Fibroblast of upper back skin (primary cell): ENCODE results near the gene LRRK1.

Experiments
- DNase-seq: peaks from one replicate; pipeline ENCODE4 v3.0.0-alpha.2; 2013

The LRRK1 gene

DNA sequence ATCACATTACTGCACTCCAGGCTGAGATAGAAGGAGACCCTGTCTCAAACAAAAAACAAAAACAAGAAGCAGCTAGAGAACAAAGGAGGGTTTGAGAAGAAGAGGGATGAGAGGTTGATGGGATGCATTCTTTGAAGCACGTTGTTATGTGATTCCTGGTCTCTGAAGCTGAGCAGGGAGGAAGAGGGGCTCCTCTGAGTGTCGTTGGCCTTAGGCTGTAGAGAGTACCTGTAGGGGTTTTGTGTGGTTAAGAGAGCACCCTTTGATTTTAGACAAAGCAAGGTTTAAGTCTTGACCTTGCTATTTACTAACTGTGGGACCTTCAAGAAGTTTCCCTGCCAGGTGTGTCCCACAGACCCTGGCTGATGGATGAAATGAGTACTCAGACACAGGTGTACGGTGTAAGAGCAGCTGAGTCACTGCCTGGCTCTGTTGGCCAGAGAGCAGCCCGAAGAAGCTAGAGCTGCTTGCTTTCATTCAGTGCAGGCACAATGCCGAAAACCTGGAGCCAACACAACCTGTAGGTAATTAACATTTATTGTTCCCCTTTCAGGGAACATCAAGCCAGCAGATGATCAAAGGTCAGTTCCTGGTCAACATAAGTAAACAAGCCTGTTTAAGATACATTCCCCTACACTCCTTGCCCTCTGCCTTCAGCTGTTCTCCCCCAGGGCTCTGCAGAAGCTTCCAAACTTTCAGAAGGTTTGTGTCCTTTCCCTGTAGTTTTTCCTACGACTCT, 67.2 kb downstream of the LRRK1 start:
- no peak for DNase-seq

DNA sequence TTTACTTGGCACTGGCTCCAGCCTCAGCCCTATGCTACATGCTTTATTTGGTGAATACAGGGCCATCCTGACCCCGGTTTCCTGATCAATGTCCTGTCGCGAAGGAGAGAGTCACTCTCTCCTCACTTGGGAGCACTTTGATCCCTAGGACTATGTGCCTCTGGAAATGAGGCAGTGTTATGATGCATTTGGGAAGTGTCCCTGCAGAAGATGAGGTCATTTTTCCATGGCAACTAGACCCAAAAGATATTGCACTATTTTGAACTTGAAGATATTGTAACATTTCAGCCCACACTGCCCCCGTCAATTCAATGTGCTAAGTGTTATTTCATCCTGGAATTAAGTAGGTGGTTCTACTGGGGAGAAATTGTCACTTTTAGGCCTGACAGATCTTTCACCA, 68.0 kb downstream of the LRRK1 start:
- DNase-seq: no peak

DNA sequence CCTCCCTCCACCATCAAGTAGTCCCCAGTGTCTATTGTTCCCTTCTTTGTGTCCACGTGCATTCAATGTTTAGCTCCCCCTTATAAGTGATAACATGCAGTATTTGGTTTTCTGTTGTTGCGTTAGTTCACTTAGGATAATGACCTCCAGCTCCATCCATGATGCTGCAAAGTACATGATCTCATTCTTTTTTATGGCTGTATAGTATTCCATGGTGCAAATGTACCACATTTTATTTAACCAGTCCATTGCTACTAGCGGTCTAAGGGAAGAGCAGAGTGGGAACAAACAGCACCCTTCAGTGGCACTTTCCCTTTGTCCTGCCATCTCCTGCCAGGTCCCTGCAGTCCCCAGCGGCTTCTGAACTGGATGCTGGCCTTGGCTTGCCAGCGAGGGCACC, 69.1 kb downstream of the LRRK1 start:
- no peak for DNase-seq

DNA sequence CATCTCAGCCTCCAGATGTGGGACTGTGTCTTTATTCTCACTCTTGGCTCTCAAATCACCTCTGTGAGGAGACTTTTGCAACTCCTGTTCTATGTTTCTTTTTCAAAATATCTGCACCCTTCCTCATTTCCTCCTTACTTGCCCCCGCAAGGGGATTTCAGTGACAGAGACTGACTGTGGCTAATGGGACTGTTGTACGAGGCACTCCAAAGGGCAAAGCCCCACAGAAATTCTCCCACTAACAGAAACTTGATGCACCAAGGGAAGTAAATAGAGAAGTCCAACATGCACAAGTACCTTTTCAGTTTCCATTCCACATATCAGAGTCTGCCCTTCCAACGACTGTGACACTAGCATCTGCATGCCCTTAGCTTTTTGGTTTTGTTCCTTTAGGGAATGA, 69.7 kb downstream of the LRRK1 start:
- no peak for DNase-seq

DNA sequence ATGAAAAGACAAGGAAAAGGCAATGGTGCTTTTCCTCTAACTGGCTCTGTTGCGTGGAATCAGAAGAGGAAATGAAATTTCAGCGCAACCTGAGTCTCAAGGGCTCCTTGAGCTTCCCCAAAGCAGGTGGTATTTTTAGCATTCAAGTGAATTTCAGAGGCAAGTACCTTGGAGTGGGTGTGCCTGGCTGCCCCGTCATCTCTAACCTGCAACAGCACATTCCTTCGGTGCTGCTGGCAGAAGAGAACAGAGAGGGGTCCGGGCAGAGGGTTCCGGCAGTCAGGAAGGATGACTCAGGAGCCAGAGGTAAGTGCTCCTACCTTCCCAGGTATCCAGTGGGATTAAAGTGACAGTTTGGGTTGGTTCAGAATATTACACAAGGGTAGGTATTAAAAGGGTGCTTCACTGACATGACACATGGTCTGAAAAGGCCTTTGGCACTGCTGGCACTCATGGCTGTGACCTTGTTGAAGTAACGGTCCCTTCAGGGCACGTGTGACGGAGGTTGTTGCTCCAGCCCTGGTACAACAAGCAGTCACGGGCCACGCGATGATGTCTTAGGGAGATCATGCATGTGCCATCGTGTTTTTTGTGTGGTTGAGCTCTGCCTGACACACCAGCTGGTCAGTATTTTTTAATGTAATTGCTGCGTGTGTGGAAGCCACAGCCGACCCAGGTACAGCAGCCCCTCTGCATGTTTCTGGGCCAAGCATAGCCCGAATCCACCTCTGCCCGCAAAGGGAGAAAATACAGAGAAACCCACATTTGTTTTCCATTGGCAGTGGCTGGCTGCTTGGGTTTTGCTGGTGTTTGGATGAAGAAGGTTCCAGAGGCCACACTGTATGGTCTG, 75.7 kb downstream of the LRRK1 start:
- no peak for DNase-seq

DNA sequence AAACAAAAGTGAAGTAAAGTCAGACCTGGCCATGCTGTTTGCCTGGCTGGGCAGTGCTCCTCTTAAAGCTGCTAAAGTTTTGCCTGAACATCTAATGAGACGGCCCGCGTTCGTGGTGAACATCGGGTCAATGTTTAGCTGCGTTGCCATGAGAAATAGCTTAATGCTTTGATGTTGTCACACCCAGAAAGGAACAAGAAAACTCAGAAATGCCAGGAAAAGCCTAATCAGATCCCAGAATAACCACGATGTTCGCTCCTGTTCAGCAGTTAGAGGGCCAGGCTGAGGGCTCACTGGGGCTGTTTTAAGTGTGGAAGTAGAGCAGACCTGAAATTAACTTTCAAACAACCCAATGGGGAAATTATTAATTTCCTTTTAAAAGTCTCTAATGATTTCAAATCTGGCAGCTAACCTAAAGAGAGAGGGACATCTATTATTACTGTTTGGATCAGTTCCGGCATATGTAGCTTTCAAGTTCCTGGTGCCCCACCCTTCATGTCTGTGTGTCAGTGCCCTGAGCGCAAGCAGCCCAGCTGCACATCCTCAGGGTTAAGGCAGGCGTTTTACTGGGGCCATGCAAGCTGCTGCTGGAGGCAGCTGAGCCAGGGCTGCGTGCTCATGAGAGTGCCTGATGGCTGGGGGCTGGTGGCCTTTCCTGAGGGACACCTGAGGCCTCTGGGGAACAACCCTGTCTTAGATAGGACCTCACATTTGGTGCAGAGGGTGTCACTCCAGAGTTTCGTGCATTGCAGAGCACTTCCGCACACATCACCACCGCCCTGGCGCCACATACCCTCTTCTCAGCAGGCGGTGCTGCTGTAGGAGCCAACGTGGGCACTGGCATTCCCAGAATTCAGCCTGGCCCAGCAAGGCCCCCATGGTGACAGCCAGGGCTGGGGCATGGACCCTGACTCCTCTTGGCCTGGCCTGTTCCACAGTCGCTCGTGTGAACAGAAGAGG, 76.6 kb downstream of the LRRK1 start:
- no peak for DNase-seq

DNA sequence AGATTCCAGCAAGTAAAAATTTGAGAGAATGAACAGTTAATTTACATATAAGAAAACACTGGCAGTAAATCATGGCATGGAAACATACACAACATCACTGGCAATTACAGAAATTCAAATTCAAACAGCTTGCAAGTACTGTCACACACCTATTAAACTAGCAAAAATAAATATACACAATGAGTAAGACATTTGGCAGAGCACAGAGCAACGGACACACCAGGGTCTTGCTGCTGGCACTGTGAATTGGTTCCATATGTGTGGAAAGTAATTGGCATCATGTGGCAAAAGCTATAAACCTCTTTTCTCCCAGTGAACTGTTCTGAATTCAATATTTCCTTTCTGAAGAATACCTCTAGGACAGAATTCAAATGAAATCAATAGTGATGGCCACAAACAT, 78.3 kb downstream of the LRRK1 start:
- peak; percentile 7 for DNase-seq

DNA sequence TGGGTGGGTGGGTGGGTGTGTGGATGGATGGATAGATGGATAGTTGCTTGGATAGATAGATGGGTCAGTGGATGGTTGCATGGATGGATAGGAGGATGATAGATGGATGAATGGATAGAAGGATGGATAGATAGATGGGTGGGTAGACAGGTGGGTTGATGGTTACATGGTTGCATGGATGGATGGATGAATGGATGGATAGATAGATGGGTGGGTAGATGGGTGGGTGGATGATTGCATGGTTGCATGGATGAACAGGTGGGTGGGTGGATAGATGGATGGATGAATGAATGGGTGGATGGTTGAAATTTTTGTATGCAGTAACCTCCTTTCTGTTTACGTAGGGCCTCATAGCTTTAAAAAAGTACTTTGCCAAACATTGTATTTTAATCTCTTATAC, 79.5 kb downstream of the LRRK1 start:
- no peak for DNase-seq

DNA sequence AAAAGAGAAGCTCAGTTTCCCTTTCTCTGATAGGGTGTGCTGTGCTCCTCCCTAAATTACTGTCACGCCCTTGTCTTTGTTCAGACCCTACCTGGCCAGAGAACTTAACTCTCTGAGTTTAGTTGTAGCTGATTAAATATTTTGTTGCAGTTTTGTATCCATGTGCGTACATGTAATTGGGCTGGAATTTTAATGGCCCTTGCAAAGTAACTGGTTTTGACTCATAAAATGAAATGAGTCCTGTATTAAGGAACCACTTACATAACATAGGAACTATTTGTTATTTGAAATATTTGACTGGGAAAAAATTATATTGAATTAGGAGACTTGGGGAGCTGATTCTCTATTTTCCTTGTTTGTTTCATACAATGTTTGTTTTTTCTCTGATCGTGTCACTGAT, 80.2 kb downstream of the LRRK1 start:
- DNase-seq: peak; percentile 51

DNA sequence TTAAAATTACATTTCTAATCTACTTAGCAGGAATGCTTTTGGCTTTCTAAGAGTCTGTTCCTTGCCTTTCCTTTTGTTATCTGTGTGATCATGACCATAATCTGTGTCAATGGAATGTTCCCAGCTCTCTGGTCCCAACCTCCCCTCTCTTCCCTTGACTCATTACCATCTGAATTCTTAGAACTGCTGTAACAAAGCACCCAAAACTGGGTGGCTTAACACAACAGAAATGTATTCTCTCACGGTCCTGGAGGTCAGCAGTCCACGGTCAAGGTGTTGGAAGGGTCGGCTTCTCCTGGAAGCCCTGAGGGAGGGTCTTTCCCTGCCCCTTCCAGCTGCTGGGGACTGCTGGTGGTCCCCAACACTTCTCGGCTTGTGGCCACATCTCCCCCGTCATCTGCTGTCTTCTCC, 81.1 kb downstream of the LRRK1 start:
- no peak for DNase-seq

DNA sequence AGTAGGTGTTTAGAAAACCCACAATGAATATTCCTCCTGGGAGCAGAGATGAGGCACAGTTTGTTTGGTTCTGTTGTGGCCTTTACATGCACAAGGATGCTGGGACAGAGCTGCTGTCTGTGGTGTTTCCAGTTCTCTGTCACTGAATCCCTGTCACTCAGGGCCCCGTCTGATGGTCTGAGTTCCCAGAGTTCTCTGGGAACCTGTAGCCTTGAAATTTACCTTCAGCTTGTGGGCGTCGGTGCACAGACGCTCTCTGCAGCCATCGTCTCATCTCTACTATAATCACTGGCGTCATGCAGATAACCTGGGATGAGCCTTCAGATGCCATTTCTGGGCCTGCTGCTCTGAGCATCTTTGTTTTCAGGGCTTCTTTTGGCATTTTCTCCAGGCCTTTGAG, 81.9 kb downstream of the LRRK1 start:
- DNase-seq: no peak

DNA sequence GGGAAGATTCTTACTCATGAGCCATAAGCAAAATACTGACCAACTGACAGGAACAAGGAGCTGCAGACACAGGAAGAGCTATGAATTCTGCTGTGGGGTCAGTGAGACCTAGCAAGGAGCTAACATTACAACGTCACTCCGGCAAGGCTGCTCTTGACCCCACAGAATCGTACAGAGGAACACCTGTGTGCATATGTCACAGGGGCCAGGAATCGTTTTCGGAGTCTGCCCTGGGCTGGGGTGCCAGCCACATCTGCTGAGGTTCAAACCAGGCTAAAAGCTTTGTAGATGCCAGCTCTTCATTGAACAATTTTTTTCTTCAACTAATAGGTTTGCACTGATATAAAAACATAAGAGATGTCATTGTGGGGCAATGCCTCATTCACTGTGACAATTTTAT, 82.6 kb downstream of the LRRK1 start:
- DNase-seq: no peak

DNA sequence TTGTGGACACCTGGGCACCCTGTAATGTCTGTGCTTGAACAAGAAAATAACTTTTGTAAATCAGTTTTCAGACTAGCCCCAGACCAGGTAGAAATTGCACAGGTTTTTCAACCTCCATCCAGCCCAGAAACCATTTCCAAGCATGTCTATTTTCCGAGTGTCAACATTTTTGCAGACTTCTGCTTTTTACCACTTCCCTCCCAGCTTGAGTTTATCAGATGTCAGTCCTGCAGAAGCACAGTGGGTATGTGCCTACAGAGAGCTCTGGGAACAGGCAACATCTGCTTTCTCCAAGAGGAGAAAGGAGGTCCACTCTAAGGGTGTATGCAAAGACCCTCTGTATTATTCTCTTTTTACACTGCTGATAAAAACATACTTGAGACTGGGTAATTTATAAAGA, 83.9 kb downstream of the LRRK1 start:
- DNase-seq: no peak

DNA sequence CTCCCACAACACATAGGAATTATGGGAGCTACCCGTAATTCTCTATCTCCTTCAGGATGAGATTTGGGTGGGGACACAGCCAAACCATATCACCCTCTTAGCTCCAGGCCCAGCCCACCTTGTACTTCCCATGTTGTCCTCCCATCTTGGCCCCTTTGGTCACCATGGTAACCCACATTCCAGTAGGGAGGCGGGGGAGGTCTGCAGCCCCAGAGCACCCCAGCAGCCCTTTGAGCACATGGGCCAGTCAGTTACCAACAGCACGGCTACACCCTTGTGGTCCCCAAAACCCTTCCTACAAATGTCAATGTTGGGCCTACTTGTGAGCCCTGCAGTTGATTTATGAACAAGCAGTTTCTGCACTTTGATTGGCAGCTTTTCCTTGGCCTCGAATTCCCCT, 84.5 kb downstream of the LRRK1 start:
- DNase-seq: no peak

DNA sequence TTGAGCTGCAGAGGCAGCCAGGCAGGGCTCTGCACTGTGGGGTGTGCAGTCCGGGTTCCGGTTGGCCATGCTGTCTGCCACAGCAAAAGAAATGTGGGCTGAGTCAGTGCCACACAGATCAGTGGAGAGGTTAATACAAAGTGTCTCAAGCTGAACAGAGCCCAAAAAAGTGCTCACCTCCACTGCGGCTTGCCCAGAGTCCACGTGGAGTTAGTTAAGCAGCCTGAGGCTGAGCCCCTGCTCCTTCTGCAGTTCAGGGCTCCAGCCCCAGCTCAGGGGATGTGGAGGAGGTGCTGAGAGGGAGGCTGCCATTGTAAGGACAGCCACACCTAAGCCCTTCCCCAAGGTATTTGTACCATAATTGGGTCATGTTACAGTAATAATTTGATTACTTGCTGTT, 85.3 kb downstream of the LRRK1 start:
- no peak for DNase-seq

DNA sequence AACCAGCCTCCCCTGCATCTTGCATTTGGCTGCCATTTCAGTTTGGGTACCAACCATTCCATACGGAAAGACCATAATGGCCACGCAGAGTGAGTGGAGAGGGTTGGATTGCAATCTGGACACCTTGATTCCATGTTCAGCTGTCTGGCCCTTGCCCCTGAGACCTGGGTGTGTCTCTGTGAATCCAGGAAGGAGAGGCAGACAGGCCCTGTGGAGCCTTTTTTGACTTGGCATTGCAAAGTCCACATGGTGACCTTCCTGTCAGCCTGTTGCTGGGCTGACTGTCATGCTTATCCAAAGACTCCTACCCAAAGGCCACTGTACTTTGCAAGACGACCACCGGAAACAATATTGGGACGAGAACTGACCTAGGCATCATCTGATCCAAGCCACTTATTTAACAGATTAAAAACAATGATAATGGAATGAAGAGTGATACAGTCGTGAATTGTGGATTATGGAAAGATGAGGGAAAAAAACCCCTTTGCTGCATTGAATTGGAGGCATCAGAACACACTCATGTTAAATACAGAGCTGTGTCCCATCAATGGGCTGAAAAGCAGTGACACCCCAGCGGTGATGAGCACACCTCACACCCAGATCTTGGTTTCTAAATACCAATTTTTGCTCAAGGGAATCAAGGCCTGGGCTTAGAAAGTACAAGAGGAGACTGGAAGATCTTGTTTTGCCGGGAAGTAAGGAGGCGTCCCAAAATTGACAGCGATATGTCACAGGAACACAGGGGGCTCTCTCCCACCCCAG, 86.0 kb downstream of the LRRK1 start:
- DNase-seq: no peak

DNA sequence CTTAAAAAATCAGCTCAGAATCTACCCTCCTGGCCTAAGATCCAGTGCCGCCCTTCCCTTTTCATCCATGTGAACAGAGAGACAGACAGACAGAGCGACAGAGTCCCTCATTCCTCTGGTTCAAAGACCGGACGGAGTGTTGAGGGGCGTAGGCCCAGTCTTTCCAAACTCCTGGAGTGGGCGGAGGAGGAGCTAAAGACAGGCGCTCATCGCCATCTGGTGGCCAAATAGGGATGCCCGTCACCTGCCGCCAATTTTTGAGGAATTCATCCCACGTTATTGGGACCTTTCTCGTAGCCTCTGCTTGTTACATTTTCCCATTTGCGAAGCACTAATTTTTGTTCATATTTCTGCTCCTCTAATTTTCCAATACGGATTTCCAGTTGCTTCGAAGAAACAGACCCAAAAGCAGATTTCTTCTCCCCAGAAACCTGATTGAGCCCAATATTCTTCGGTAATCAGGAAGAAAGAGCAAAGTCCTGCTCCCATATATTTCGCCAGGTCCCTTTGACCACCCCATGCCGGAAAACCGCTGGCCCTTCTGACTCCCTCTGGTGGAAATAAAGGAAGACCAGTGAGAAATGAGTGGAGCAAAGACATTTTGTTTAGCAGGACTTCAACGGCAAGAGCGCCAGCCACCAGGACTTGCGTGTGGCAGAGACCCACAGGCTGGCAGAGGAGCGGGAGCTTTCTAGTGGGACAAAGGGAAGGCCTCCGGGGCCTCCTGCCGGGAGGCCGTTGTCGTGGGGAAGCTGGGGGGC, 88.0 kb downstream of the LRRK1 start:
- DNase-seq: peak; percentile 78

DNA sequence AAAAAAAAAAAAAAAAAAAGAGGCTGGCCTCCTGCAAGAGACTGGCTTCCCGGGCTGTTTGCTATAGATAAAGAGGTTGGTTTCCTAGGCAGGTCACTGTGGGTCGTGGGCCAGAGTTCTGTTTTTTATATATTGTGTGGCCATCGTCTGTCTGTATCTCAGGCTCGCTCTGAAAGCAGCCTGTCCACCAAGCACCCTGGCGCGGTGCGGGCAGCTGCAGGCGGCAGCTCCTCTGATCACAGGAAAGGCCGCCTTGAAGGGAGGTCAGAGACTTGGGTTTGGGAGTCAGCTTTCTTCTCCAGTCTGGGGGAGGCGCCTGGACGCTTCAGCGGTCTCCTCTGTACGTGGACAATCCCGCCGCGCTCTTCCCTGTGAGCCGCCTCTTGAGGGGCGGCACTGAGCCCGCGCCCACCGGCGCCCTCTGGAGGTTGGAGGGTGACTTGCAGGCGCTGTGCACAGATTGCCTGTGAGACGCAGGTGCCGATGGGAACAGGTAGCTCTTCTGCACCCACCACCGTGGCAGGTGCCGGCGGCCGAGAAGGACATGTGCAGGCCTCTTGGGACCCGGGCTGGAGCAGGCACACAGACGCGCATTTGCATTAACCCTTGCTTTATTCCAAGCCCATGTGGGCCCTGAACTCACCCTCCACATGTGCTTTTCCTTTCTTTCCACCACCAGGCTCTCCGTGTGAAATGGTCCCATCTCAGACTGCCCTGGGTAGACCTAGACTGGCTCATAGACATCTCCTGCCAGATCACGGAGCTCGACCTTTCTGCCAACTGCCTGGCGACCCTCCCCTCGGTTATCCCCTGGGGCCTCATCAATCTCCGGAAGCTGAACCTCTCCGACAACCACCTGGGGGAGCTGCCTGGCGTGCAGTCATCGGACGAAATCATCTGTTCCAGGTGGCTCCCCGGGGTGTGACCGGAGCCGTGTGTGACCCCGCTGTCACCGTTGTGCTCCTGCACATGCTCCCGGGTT, 89.3 kb downstream of the LRRK1 start:
- peak; percentile 72 for DNase-seq

DNA sequence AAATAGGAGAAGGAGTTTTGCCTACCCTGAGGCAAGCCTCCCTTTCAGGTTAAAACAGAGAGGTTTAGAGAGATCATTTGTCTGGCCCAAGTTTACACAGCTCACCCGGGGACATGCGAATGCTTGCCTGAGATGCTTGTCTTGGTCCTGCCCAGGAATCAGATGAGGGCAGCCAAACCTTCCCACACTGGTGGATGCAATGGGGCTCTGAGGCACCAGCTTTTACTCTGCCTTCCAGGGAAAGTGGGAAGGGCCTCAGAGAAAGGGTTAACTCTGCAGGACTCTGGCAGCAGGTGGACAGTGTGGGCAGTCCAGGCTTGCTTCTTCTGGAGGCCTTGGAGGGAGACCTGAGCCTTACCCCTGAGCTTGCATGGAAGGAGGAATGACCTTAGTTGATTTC, 90.0 kb downstream of the LRRK1 start:
- no peak for DNase-seq

DNA sequence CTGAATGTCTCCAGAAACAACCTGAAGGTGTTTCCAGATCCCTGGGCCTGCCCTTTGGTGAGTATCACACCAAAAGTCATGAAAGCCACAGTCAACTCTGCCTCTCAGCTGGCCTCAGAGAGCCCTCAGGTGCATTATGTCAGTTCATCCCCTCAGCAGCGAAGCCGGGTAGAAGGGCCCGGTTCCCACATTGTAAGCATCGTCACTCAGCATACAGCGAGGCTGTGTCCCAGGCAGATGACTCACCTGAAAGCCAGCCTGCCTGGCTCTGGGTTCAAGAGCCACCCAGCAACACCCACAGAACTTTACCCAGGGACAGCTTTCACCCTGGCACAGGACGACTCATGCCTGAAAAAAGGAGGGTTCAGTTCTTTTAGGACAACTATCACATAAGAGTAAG, 91.6 kb downstream of the LRRK1 start:
- no peak for DNase-seq
